GM19463 (cell line): ENCODE measurements around the gene SERPINF2.
"Not testable (repeated sequence)": the region's sequence is repeated elsewhere in the genome, so short reads cannot be mapped to it uniquely, and the experiment has no call there.

Experiments used
- ATAC-seq: cut with Tn5 transposase; IDR thresholded peaks from one replicate; pipeline ENCODE4 v1.9.1; 2021; ENCODE audit warnings: mild to moderate bottlenecking, moderate library complexity; ENCODE audit not compliant: unreplicated experiment

SERPINF2 gene

GRCh38 chr17:1716076-1716911, 26.4 kb upstream of the SERPINF2 start:
- ATAC-seq: peak; percentile 74

- peak; percentile 40 for ATAC-seq
Observed at GRCh38 chr17:1716912-1717695, 25.6 kb upstream of the SERPINF2 start.

GRCh38 chr17:1718362-1719165, 24.1 kb upstream of the SERPINF2 start:
- ATAC-seq: no peak

- no peak for ATAC-seq
Observed at GRCh38 chr17:1720856-1721386, 21.8 kb upstream of the SERPINF2 start.

DNA sequence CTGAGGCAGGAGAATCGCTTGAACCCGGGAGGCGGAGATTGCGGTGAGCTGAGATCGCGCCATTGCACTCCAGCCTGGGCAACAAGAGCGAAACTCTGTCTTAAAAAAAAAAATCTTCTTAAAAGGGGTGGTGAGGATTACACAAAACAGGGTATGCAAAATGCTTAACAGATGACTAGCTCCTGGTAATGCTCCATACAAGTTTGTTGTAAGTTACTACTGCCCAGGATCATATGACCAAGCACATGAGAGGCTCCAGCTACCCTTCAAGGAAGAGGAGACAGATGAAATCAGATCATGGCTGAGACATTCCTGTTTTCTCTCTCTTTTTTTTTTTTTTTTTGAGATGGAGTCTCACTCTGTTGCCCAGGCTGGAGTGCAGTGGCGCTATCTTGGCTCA, 20.6 kb upstream of the SERPINF2 start:
- ATAC-seq: not testable (repeated sequence)

- peak; percentile 42 for ATAC-seq
Observed at GRCh38 chr17:1724351-1724868, 18.3 kb upstream of the SERPINF2 start, which contains the start of gene WDR81. TSS of gene WDR81 (plus strand) at chr17:1724704. CDS start at chr17:1724960, 256 bp downstream.

- ATAC-seq: peak; percentile 30
Observed at GRCh38 chr17:1724869-1725641, 17.6 kb upstream of the SERPINF2 start.

- ATAC-seq: no peak
Observed at GRCh38 chr17:1725642-1726511, 16.8 kb upstream of the SERPINF2 start.

DNA sequence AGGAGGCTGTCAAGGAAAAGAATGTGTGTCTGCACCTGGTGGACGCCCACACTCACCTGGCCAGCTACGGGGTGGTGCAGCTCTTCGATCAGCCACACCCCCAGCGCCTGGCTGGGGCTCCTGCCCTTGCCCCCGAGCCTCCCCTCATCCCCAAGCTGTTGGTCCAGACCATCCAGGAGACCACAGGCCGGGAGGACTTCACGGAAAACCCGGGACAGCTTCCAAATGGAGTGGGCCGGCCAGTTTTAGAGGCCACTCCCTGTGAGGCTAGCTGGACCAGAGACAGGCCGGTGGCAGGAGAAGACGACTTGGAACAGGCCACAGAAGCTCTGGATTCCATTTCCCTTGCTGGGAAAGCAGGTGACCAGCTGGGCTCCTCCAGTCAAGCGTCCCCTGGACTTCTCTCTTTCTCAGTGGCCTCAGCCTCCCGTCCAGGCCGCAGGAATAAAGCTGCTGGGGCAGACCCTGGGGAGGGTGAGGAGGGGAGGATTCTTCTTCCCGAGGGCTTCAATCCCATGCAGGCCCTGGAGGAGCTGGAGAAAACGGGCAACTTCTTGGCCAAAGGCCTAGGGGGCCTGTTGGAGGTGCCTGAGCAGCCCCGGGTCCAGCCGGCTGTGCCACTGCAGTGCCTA, 15.9 kb upstream of the SERPINF2 start:
- no peak for ATAC-seq

- ATAC-seq: no peak
Observed at GRCh38 chr17:1727258-1727789, 15.3 kb upstream of the SERPINF2 start.

DNA sequence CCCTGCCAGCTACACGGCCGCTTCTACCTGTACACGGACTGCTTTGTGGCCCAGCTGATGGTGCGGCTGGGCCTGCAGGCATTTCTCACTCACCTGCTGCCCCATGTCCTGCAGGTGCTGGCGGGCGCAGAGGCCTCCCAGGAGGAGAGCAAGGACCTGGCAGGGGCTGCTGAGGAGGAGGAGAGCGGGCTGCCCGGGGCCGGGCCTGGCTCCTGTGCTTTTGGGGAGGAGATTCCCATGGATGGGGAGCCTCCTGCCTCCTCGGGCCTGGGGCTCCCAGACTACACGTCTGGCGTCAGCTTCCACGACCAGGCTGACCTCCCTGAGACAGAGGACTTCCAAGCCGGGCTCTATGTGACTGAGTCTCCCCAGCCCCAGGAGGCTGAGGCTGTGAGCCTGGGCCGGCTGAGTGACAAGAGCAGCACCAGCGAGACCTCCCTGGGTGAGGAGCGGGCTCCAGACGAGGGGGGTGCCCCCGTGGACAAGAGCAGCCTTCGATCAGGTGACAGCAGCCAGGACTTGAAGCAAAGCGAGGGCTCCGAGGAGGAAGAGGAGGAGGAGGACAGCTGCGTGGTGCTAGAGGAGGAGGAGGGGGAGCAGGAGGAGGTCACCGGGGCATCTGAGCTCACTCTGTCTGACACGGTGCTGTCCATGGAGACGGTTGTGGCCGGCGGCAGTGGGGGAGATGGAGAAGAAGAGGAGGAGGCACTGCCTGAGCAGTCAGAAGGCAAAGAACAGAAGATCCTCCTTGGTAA, 14.6 kb upstream of the SERPINF2 start:
- ATAC-seq: no peak

DNA sequence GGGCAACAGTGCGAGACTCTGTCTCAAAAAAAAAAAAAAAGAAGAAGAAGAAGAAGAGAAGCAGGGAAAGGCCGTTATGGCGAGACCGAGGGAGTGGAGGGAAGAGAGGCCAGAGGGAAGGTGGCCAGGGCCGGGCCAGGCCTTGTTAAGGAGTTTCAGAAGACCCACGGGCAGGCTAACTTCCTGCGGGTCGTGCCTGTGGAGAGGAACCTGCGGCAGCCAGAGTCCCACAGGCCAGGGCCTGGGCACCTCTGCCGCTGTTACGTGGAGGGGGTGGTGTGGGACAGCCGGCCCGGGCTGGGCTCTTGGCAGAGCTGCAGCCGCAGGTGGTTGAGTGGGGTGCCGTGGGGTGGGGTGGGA, 12.7 kb upstream of the SERPINF2 start:
- no peak for ATAC-seq

- ATAC-seq: no peak
Observed at GRCh38 chr17:1730326-1731193, 12.1 kb upstream of the SERPINF2 start.

DNA sequence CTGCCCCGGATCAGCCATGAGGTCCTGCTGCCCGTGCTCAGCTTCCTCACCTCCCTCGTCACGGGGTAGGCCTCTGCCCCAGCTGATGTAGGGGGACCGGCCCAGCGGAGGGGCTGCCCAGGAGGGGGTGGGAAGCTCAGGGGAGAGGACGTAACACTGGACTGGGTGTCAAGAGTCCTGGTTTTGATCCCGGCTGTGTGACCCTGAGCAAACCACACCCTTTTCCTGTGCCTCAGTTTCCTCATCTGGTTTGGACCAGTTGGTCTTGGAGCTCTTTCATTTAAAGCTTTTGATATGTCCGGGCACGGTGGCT, 11.5 kb upstream of the SERPINF2 start:
- ATAC-seq: no peak

DNA sequence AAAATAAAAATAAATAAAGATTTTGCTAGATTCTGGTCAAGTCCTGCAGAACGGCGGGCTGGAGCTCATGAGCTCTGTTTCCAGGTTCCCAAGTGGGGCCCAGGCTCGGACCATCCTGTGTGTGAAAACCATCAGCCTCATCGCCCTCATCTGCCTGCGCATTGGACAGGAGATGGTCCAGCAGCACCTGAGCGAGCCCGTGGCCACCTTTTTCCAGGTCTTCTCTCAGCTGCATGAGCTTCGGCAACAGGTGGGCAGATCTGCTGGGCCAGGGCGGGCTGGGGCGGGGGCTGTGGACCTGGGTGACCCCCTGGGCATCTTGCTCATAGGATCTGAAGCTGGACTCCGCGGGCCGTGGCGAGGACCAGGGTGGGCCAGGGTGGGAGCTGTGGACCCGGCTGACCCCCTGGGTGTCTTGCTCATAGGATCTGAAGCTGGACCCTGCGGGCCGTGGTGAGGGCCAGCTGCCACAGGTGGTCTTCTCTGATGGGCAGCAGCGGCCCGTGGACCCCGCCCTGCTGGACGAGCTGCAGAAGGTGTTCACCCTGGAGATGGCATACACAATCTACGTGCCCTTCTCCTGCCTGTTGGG, 10.3 kb upstream of the SERPINF2 start:
- ATAC-seq: no peak

- no peak for ATAC-seq
Observed at GRCh38 chr17:1732833-1733321, 9.8 kb upstream of the SERPINF2 start.
